SIG-M5 treated with dmso at 0.1 percent for 504 hours (cell line): Measurements from ENCODE around the gene ASF1A.

Experiments used
- DNase-seq: peaks from one replicate; lab custom pipeline; 2025; ENCODE audit not compliant: unreplicated experiment; lab: John Stamatoyannopoulos, UW

Gene ASF1A

DNA sequence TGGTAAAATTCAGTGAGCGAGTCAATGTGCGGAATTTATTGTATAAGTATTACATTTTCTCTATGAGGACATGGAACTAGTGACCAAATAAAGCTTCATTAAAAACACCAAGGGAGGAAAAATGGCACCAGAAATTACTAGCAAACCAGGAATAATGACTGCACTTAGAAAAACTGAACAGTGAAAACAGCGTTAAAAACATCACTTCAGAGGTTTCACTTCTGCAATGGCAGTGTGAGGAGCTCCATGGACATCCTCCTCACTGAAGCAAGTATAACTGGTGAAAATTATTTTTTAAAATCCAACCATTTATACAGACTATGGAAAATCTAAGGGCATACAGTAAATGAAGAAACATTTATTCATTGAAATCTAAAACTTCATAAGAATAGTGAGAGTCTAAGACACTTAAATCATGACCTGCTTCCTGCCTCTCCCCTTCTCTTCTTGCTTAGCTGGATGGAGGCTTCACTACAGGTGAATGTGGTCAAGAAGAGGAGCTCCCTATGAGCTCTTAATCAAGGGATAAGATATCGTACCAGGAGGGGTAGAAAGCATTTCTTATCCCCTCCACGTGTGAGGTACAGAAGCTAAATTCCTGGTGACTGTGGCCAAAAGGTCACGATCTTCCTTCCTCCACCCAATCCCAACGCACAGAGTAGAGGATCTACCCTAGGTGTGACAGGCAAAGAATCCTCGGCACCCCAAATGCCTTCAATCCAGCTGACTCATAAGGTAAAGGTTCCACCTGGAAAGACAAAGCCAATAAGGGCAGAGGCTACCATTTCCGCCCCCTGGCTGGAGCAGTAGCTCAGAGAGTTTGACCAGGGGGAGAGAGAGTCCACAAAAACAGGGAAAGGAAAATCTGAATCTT is 12.3 kb upstream of the ASF1A start:
- no peak for DNase-seq

DNA sequence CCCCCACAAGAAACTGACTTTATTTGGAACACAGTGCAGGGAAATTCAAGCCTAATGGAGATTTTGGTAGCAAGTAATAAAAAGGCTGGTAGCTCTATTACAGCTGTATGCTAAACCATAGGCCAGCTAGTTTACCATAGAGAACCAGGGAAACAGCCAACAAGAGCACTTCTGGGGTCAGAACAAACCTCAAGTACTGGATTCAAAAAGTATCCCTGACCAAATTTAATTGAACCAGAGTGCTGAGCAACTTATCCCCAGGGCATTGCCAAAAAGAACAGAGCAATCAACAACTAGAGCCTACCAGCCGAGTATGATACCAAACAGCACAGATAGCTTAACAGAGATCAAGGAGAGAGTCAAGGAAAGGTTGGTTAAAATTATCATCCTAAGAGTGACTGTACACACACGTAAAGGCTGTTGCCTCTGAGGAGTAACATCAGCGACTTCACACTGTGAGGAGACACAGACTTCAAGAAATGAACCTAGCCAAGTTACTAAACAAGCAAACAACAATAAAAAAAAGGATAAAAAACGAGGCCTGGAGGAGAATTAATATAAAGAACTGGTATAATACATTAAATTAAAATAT is 11.5 kb upstream of the ASF1A start:
- no peak for DNase-seq

GRCh38 chr6:118886641-118887040 is 7.3 kb upstream of the ASF1A start:
- DNase-seq = no peak

DNA sequence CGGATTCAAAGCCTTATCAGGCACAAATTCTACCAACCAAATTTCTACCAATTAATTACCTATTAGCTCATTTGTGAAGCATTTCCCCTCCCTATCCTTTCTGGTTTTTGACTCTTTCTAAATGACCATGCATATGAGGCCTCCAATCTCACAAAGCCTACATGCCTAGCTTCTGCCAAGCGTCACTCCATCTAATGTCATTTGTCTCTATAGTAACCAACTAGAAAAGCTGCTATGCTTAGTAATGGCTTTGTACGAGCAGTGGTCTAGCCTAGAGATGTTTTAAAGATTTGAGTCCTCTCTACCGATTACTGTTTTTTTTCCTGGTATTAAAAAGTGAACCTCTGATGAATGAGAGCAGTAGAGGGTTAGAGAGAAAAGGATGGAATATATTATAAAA is 4.8 kb upstream of the ASF1A start:
- no peak for DNase-seq

GRCh38 chr6:118890997-118891790 is 2.8 kb upstream of the ASF1A start:
- DNase-seq = peak; percentile 72

DNA sequence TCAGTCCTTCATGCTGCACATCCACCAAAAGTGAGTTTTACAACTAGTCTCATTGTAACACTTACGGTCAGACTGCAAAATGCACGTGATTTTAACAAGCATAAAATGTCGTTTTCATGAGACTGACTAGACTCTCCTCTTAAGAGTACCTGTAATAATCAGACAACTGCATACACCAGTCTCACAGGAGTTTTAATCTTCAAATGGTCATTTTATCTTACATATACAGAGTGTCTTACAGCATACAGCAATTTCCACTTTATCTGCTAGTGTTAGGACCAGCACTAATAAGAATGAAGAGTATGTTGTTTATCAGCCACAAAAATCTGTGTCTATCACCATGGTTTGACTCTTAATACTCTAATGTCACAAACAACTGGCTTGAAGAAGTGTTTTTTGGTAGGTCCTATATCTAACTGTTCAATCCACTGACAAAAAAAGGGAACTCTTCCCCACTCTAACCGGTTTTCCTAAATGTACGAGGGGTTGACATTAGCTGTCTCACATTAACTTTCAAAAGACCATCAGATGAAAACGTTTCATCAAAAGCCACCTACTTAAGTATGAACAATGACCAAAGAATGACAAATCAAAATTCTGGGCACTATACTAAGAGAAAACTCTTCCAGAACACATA is 1.5 kb upstream of the ASF1A start:
- no peak for DNase-seq

GRCh38 chr6:118893064-118893806 is 717 bp upstream of the ASF1A start:
- DNase-seq = peak; percentile 51

DNA sequence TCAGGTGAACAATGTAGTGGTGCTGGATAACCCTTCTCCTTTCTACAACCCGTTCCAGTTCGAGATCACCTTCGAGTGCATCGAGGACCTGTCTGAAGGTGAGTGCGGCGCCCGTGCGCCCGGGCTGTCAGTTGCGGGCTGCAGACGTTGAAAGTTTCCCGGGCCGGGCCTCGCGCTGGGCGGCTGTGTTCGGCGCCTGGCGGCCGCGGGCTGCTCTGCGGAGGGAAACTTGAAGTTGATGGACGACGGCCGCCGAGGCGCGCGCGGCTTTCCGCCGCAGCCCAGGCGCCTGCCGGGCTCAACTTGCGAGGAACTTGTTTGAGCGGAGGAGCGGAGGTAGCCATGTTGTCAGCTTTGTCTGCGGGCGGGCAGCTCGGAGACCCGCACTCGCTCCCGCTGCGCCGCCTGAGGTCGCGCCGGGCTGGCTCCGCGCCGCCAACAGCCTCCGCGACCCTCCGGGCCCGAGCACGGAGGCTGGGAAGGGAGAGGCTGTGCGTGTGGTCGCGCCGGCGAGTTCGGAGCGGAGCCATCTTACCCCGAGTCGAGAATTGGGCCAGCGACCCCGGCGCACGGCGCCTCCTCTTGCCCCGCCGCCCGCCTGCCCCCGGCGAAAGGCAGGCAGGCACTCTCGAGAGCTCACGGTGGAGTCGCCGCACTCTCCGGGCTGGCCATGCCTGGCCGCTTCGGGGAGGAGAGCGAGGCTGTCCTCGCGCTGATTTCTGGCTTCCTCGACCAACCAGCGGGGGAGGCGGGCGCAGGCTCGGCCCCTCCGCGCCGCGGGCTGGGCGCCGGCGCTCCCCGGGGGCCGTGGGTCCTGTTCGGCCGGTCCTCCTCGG is 691 bp downstream of the ASF1A start:
- DNase-seq = no peak

DNA sequence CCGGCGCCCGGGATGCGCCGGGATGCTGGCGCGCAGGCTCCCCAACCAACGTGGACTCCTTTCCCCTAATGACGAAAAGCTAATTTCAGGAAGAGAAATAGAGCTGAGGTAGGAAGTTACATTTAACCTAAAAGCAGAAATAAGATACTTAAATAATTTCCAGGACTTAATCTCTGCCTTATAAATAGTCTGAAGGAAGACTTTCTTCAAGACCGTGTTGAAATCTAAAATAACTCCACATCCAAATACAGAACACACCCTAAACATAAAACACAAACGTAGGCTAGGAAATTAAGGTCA is 1.3 kb downstream of the ASF1A start:
- peak; percentile 16 for DNase-seq

GRCh38 chr6:118895859-118896258 is 1.9 kb downstream of the ASF1A start:
- DNase-seq = no peak

DNA sequence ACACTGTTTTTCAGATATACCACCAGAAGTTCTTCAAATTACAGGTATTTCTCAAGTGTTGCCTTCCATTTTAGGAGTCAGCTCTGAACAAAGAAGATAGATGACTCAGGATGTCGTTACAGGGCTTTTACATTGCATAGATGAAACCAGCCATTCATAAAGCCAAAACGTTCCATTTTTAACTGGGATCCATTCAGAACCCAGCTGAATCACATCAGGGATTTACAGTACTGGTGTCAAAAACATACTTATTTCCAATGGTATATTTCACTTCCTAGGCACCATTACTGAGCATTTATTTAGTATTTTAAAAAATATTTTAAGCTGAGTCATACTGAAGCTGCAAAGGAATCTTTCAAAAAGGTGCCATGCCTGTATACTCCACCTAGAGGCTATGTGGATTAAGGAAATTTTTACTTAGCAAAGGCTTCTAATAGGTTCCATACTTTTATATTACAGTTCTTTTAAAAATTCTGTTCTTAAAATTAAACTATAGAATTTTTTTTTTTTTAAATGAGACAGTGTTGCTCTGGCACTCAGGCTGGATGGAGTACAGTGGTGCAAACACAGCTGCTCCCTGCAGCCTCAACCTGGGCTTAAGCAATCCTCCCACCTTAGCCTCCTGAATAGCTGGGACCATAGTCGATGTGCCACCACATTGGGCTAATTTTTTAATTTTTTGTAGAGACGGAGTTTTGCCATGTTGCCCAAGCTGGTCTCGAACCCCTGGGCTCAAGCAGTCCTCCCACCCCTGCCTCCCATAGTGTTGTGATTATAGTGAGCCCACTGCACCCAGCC is 2.6 kb downstream of the ASF1A start:
- peak; percentile 73 for DNase-seq

DNA sequence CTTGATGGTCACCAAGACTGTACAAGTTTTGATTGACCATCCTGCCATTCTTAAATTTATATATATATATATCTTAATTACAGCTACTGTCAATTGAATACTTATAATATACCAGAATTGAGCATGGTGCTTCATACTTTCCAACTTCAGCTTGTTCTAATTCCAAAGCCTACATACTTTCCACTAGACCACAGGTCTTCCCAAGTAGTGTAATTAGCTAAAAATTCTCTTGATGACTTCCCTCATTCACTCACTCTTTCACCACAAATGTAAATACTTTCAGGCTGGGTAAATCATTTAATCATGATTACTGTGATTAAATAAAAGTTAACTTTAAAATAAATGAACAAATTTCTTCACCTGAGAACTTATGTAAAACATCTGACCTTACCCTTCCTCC is 3.4 kb downstream of the ASF1A start:
- DNase-seq = no peak

DNA sequence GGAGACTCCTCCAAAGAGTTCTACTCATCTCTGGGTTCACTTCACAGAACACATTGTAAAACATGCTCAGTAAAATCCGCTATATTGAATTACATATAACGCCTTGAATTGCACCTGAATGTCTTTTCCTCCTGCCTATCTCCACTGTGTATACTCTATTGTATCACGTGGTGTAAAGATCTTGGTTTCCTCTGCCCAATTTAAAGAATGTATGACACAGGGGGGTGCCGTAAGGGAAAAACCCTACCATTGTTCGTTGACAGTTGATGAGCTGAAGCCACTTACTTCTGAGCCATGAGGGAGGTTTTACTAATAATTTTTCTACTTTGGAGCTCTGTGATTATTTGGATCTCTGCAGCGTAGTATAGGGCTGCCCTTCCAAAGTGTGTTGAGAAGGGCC is 6.0 kb downstream of the ASF1A start:
- no peak for DNase-seq

DNA sequence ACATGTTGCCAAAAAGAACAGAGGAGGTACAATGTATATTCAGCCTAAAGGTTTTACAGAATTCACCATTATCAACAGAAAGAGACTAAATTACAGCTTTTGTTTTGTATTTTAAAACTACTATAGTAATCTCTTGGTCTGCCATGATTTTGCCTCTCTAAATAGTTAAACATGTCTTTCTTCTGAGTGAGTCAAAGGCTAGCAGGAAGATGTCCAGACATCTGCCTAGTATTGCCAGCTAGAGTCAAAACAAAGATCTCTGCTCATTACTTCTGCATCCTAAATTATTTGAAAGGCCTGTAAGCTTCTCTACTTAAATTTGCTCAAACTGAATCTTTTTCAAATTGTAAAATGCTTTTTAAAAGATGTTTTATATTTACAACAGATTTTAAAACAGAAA is 8.8 kb downstream of the ASF1A start:
- DNase-seq = no peak

DNA sequence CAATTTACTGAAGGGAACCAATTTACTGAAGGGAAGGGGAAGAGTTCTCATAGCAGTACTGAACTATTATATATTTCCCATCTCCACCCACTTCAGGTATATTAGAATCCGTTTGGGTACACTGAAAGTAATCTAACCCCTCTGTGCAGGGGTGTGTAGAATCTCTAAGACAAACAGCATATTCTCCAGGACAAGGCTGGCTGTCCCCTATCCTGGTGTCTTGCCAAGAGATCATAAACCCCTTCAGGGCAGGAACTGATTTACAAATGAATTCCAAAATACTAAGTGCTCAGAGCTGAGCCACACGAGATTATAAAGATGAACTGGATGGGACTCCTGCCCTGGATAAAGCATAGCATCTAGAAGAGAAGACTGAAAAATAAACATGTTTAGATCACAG is 9.2 kb downstream of the ASF1A start:
- no peak for DNase-seq

GRCh38 chr6:118903691-118904090 is 9.7 kb downstream of the ASF1A start:
- no peak for DNase-seq

GRCh38 chr6:118905084-118905483 is 11.1 kb downstream of the ASF1A start:
- DNase-seq = no peak

- no peak for DNase-seq
These were observed 11.9 kb downstream of the ASF1A start for GRCh38 chr6:118905851-118906250.

GRCh38 chr6:118908441-118908840 is 14.5 kb downstream of the ASF1A start:
- no peak for DNase-seq
